ENCODE data around the gene ZCCHC8.
"Not testable (repeated sequence)": the region's sequence is repeated elsewhere in the genome, so short reads cannot be mapped to it uniquely, and the experiment has no call there.

The ZCCHC8 gene

DNA sequence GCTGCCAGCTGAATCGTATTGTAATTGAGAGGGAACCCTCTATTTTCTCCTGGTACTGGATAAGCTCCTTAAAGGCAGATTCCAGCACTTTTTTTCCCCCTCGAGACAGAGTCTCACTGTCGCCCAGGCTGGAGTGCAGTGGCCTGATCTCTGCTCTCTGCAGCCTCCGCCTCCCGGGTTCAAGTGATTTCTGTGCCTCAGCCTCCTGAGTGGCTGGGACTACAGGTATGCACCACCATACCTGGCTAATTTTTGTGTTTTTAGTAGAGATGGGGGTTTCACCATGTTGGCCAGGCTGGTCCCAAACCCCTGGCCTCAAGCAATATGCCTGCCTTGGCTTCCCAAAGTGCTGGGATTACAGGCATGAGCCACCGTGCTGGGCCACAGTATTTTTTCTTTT is 30.9 kb downstream of the ZCCHC8 start:
- DNase-seq = not testable (repeated sequence)

GRCh38 chr12:122467983-122468382 is 32.7 kb downstream of the ZCCHC8 start:
- no peak for DNase-seq

GRCh38 chr12:122464317-122465042 is 36.3 kb downstream of the ZCCHC8 start:
- DNase-seq = not testable (repeated sequence)

- DNase-seq = no peak
Measured at GRCh38 chr12:122460641-122461040, 40.1 kb downstream of the ZCCHC8 start.

DNA sequence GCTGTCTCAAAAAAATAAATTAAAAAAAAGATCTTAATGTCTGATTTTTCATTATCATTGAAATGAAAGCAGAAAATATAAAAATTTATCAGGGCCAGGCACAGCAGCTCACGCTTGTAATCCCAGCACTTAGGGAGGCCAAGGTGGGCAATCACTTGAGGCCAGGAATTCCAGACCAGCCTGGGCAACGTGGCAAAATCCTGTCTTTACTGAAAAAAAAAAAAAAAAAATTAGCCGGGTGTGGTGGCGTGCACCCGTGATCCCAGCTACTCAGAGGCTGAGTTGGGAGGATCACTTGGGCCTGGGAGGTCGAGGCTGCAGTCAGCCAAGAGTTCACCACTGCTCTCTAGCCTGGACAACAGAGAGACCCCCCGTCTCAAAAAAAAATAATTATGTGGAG is 40.7 kb downstream of the ZCCHC8 start:
- DNase-seq = no peak

DNA sequence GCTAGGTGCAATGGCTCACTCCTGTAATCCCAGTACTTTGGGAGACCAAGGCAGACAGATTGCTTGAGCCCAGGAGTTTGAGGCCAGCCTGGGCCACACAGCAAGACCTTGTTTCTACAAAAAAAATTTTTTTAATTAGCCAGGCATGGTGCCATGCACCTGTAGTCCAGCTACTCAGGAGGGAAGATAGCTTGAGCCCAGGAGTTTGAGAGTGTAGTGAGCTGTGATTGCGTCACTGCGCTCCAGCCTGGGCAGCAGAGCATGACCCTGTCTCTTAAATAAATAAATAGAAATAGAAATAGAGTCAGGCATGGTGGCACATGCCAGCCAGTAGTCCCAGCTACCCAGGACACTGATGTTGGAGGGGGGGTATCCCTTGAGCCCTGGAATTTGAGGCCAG is 41.5 kb downstream of the ZCCHC8 start:
- DNase-seq = peak; percentile 26 to 68

DNA sequence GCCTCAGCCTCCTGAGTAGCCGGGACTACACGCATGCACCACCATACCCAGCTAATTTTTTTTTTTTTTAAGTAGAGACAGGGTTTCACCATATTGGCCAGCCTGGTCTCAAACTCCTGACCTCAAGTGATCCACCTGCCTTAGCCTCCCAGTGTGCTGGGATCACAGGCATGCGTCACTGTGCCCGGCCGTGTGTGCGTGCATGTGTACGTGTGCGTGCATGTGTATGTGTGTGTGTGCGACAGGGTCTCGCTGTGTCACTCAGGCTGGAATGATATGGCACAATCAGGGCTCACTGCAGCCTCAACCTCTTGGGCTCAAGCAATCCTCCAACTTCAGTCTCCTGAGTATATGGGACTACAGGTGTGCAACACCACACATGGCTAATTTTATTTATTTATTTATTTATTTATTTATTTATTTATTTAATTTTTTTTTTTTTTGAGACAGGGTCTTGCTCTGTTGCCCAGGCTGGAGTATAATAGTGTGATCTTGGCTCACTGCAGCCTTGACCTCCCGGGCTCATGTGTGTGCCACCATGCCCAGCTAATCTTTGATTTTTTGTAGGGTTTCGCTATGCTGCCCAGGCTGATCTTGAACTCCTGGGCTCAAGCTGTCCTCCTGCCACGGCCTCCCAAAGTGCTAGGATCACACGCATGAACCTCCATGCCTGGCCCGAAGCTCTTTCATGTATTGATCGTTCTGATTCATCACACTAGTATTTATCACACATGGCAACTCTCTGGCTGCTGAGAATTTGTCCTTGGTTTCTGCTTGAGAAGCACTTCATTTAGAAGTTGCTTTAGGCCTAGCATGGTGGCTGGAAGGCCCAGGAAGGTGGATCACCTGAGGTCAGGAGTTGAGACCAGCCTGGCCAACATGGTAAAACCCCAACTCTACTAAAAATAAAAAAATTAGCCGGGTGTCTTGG is 42.4 kb downstream of the ZCCHC8 start:
- no peak for DNase-seq

DNA sequence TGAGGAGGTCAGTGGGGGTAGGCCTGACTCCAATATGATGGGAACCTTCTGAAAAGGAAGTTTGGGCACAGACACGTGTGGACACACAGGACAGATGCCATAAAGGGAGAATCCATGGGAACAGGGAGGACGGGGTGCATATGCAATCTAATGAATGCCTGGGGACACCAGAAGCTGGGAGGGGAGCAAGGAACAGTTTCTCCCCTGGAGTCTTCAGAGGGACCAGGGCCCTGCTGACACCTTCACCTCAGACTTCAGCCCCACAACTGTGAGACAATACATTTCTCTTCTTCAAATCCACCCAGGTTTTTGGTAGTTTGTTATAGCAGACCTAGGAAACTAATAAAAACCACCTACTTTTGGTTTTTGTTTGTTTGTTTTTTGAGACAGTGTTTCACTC is 43.1 kb downstream of the ZCCHC8 start:
- no peak for DNase-seq

DNA sequence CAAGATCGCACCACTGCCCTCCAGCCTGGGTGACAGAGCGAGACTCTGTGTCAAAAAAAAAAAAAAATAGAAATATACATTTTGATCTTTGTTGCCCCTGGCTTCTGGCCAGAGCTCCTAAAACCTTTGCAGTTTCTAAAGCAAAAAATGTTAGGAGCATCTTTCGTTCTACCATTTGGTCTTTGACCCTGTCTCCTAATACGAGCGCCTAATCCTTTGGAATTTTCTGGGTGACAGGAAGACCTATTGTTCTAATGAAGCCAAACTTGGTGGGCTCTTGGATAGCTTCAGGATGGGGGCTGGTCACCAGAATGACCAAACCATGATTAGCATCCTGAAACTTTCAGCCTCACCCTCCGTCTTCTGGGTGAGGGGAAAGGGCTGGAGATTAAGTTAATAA is 46.0 kb downstream of the ZCCHC8 start:
- no peak for DNase-seq

DNA sequence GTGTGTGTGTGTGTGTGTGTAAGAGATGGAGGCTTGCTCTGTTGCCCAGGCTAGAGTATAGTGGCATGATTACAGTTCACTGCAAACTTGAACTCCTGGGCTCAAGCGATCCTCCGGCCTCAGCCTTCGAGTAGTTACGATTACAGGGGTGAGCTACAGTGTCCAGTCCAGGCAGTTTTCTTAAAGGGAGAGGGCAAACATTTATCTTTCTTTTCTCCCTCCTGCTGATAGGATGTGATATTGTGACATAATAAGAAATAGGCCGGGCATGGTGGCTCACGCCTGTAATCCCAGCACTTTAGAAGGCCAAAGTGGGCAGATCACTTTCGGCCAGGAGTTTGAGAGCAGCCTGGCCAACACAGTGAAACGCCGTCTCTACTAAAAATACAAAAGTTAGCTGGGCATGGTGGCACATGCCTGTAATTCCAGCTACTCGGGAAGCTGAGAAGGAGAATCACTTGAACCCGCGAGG is 46.4 kb downstream of the ZCCHC8 start:
- DNase-seq = no peak

DNA sequence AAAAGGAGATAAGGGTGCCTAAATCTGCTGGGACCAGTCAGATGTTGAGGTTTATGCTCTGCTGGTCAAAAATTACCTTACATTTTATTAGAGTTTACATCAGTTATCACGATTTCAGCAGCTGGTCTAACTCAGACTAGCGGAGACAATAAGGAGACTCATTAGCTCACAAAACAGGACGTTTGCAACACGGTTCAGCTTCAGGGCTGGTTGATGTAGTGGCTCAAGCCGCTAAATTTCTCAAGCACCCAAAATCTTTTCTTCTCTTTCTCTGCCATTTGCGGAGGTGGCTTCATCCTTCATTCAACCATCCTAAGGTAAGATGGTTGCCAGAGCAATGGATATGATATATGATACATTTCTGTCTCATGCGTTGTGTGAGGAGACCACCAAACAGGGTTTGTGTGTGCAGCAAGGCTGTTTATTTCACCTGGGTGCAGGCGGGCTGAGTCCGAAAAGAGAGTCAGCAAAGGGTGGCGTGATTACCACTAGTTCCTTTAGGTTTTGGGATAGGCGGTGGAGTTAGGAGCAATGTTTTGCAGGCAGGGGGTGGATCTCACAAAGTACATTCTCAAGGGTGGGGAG is 47.9 kb downstream of the ZCCHC8 start:
- DNase-seq = no peak

GRCh38 chr12:122449317-122449716 is 51.4 kb downstream of the ZCCHC8 start:
- DNase-seq = no peak

GRCh38 chr12:122447825-122448224 is 52.9 kb downstream of the ZCCHC8 start:
- DNase-seq = not testable (repeated sequence)

- not testable (repeated sequence) for DNase-seq
Measured at GRCh38 chr12:122446390-122446789, 54.3 kb downstream of the ZCCHC8 start.

- DNase-seq = not testable (repeated sequence)
Measured at GRCh38 chr12:122444071-122444470, 56.7 kb downstream of the ZCCHC8 start.

DNA sequence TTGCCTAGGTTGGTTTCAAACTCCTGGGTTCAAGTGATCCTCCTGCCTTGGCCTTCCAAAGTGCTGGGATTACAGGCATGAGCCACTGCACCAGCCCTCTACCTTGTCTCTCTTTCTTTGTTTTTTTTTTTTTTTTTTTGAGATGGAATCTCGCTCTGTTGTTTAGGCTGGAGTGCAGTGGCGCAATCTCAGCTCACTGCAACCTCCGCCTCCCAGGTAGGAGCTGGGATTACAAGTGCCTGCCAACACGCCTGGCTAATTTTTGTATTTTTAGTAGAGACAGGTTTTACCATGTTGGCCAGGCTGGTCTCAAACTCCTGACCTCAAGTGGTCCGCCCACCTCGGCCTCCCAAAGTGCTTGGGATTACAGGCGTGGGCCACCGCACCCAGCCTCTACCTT is 61.9 kb downstream of the ZCCHC8 start:
- not testable (repeated sequence) for DNase-seq

- DNase-seq = peak in 1 of 2 experiments; percentile 17
Measured at GRCh38 chr12:122437656-122438121, 63.0 kb downstream of the ZCCHC8 start.

DNA sequence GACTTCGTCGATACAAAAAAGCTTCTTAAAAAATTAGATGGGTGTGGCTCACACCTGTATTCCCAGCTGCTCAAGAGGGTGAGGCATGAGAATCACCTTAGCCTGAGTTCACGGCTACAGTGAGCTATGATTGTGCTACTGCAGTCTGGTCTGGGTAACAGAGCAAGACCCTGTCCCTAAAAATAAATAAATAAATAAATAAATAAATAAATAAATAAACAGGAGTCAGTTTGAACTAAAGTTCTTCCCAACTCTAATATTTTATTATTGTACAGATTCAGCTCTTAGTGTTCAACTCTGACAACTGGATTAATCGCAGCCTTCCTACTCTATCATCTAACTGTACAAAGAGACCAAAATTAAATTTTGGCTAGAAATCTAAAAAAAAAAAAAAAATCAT is 65.5 kb downstream of the ZCCHC8 start:
- no peak for DNase-seq

DNA sequence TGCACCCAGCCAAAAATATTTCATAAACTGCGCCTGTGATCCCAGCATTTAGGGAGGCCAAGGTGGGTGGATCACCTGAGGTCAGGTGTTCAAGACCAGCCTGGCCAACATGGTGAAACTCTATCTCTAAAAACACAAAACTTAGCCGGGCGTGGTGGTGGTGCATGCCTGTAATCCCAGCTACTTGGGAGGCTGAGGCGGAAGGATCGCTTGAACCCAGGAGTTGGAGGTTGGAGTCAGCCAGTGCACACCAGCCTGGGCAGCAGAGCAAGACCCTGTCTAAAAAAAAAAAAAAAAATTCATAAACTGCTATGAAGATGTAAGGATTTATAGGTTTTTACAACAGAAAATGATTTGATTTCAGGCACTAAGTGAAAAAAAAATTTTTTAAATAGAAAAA is 71.7 kb downstream of the ZCCHC8 start:
- not testable (repeated sequence) for DNase-seq

GRCh38 chr12:122427403-122427802 is 73.3 kb downstream of the ZCCHC8 start:
- no peak for DNase-seq

- peak; percentile 35 to 38 for DNase-seq
Measured at GRCh38 chr12:122423258-122424165, 77.2 kb downstream of the ZCCHC8 start.

DNA sequence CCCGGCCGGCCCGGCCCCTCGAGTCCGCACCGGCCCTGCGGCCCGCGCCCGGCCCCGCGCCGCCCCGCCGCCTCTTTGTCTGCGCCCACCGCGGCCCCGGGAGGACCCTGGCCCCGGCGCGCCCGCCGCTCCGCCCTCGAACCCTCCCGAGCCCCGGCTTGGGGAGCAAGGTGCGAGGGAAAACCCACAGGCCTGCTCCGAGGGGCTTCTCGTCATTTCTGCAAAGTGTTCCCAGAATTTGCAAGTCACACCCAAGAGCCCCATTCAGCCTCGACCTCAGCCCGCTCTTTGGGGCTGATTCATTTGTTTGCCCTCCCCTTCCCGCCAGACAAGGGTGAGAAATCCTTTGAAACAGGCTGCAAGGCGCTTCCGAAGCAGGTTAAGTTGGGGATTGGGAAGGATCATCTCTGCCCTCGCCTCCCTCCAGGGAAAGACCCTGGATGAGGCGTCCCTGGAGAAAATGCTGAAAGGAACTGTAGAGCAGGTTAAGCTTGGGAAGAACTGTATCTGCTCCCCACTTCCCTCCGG is 77.9 kb downstream of the ZCCHC8 start:
- peak; percentile 37 to 45 for DNase-seq

Data from SHP77 (cell line).